Measurements from ENCODE around the gene RAB17. TPM values are rescaled to one million over a fixed set of nuclear protein-coding genes. Genes with fewer than 3 reads are reported as not detected.

The RAB17 gene
- total and polyA plus RNA-seq, 2 of the 4 experiments (the other 2 are of a cell fraction): 0.41 TPM; not detected in 1

- Histone ChIP-seq H3K18ac (ENCODE audit: low read depth, low read length) (no peak overlapping the region), H2BK15ac (ENCODE audit: low read depth, low read length) (no peak overlapping the region), H4K5ac (ENCODE audit: low read depth, low read length) (no peak overlapping the region), H3K4me2 (ENCODE audit: low read depth, low read length) (no peak overlapping the region), H3K36me3 (ENCODE audit: control insufficient read depth, insufficient read depth, low read length) (0 out of 2 replicates have a peak, but pooled peaks cover 6% of the 10 kb centered on the region), H2BK120ac (ENCODE audit: low read depth, low read length) (no peak overlapping the region), H2AK5ac (ENCODE audit: low read depth, low read length) (no peak overlapping the region), H2AFZ (replicated peaks; ENCODE audit: low read length, poor library complexity) (no peak overlapping the region), H3K4ac (ENCODE audit: low read depth, low read length) (no peak overlapping the region), H3K9me3 (ENCODE audit: control insufficient read depth, insufficient read depth, low read length) (0 out of 2 replicates have a peak, but pooled peaks cover 2% of the 10 kb centered on the region), H4K91ac (ENCODE audit: insufficient read depth, low read depth, low read length) (no peak overlapping the region), H2AK9ac (replicated peaks; ENCODE audit: low read depth, low read length, poor library complexity) (no peak overlapping the region), H3K79me1 (ENCODE audit: low read depth in 1 of 2, low read length in 2 of 2) (peaks cover 47 to 88% of the 10 kb centered on the region in 2 experiments), H3K14ac (replicated peaks; ENCODE audit: low read depth, low read length) (no peak overlapping the region), H3K4me3 (ENCODE audit: insufficient read depth, low read depth, low read length) (no peak overlapping the region), H3K9ac (ENCODE audit: low read depth, low read length) (no peak overlapping the region), H3K4me1 (ENCODE audit: control insufficient read depth, insufficient read depth, low read length) (no peaks in the 10 kb centered on the region; the same call in 1 of the 2 replicates), H3K9me1 (ENCODE audit: insufficient read depth, low read length) (peaks cover 7% of the 10 kb centered on the region), H3K56ac (ENCODE audit: extremely low read depth, insufficient read depth, low read length) (no peak overlapping the region), H4K20me1 (ENCODE audit: insufficient read depth, low read length) (peaks cover 38% of the 10 kb centered on the region), H3K23ac (ENCODE audit: low read depth, low read length) (no peak overlapping the region), H4K8ac (ENCODE audit: low read depth in 2 of 2, low read length in 2 of 2) (no peak overlapping the region), H3K27me3 (ENCODE audit: control insufficient read depth, insufficient read depth, low read length) (no peaks in the 10 kb centered on the region), H2BK20ac (ENCODE audit: low read depth, low read length) (no peak overlapping the region), H2BK5ac (ENCODE audit: low read depth, low read length, poor library complexity, severe bottlenecking) (no peak overlapping the region), H3K27ac (ENCODE audit: insufficient read depth, low read length) (no peak overlapping the region)
- POLR2A ChIA-PET (ENCODE audit: unreplicated experiment): no interaction called here
- no TSS peak for BruUV-seq (replicated peaks)
- CTCF ChIA-PET: no interaction called here
- DNase-seq: peak; percentile 62
- in situ Hi-C loops (cut with MboI; ENCODE audit: low sequenced_read_pairs) (no loop called here), dilution Hi-C loops (cut with HindIII; ENCODE audit: low sequenced_read_pairs, unreplicated experiment) (no loop called here), intact Hi-C loops (cut with micrococcal nuclease) (no loop called here)
- no peak; the same call in 1 of the 2 replicates for ATAC-seq (ENCODE audit: low read depth)
- TF ChIP-seq CEBPB (IDR thresholded peaks at IDR 0.05; ENCODE audit: low read depth, low read length) (no peak), MXI1 (IDR thresholded peaks at IDR 0.05; ENCODE audit: borderline replicate concordance, low read depth, low read length) (no peak), BHLHE40 (IDR thresholded peaks at IDR 0.05; ENCODE audit: low read depth, low read length) (no peak), MAZ (IDR thresholded peaks at IDR 0.05; ENCODE audit: borderline replicate concordance, low read depth, low read length) (no peak), RAD21 (IDR thresholded peaks at IDR 0.05; ENCODE audit: low read length) (no peak)
- no CpG with 5 or more reads among the region's 3 CpGs for WGBS, 2 experiments (ENCODE audit: extremely low coverage in 2 of 2, insufficient read length in 1 of 2)
Observed at GRCh38 chr2:237637429-237638135, 47.0 kb upstream of the RAB17 start.

Measured in IMR-90 (cell line).